IMR-90 (cell line): ENCODE measurements around the gene AWAT2. TPM values are rescaled to one million over a fixed set of nuclear protein-coding genes. Genes with fewer than 3 reads are reported as not detected.

Experiments used
- ATAC-seq: fragments of 200-7000 bp; cut with Tn5 transposase; 2 replicates; pipeline ENCODE4 v1.9.1; 2020; ENCODE audit warnings: low read depth, mild to moderate bottlenecking, moderate library complexity
- BruUV-seq: library from RNA; stranded (reverse); fragments of 400-500 nt; replicated peaks from 2 replicates; lab custom pipeline; 2021; lab: Mats Ljungman, UMichigan
- CTCF ChIA-PET: fragments of 300-600 bp; formaldehyde crosslinking; extraction: SDS; loops from one replicate; lab custom pipeline; 2021; ENCODE audit warnings: antibody characterized with exemption; lab: Yijun Ruan, JAX
- POLR2A ChIA-PET: fragments of 300-600 bp; sonication (Branson Sonifier 250); formaldehyde crosslinking; loops from one replicate; lab custom pipeline; 2022; ENCODE audit warnings: antibody characterized with exemption; ENCODE audit not compliant: unreplicated experiment; lab: Charles Lee
- DNase-seq: peaks from one replicate; pipeline ENCODE4 v3.0.0; 2013
- H2AFZ ChIP-seq: replicated peaks from 2 replicates; pipeline ENCODE3; 2013; ENCODE audit warnings: low read length, mild to moderate bottlenecking; ENCODE audit not compliant: poor library complexity
- H2AK5ac ChIP-seq: 2 replicates; pipeline ENCODE4 v1.6.1; 2013; ENCODE audit warnings: low read depth, low read length, inconsistent platforms
- H2AK9ac ChIP-seq: replicated peaks from 2 replicates; pipeline ENCODE3; 2013; ENCODE audit warnings: mild to moderate bottlenecking, low read depth, low read length, moderate library complexity; ENCODE audit not compliant: poor library complexity
- H2BK120ac ChIP-seq: 2 replicates; pipeline ENCODE4 v1.6.1; 2013; ENCODE audit warnings: low read depth, low read length, inconsistent platforms
- H2BK15ac ChIP-seq: 3 replicates; pipeline ENCODE4 v1.6.1; 2013; ENCODE audit warnings: low read depth, low read length, inconsistent platforms
- H2BK20ac ChIP-seq: 2 replicates; pipeline ENCODE4 v1.6.1; 2013; ENCODE audit warnings: low read depth, mild to moderate bottlenecking, inconsistent platforms, low read length, moderate library complexity
- H2BK5ac ChIP-seq: 2 replicates; pipeline ENCODE4 v1.6.1; 2013; ENCODE audit warnings: mild to moderate bottlenecking, low read depth, low read length, inconsistent platforms; ENCODE audit not compliant: poor library complexity, severe bottlenecking
- H3K14ac ChIP-seq: replicated peaks from 2 replicates; pipeline ENCODE4 v1.6.1; 2013; ENCODE audit warnings: low read depth, low read length, inconsistent platforms
- H3K18ac ChIP-seq: 2 replicates; pipeline ENCODE4 v1.6.1; 2013; ENCODE audit warnings: low read depth, low read length, control low read depth
- H3K23ac ChIP-seq: 2 replicates; pipeline ENCODE4 v1.6.1; 2013; ENCODE audit warnings: low read depth, low read length, inconsistent platforms
- H3K27ac ChIP-seq: 2 replicates; pipeline ENCODE4 v1.5.1; 2013; ENCODE audit warnings: mild to moderate bottlenecking, control low read depth, low read length; ENCODE audit not compliant: insufficient read depth
- H3K27me3 ChIP-seq: 2 replicates; pipeline ENCODE4 v1.6.1; 2013; ENCODE audit warnings: low read length; ENCODE audit not compliant: control insufficient read depth, insufficient read depth
- H3K36me3 ChIP-seq: 2 replicates; pipeline ENCODE4 v1.6.1; 2013; ENCODE audit warnings: low read length, mixed read lengths; ENCODE audit not compliant: control insufficient read depth, insufficient read depth
- H3K4ac ChIP-seq: 2 replicates; pipeline ENCODE4 v1.6.1; 2013; ENCODE audit warnings: low read depth, low read length, inconsistent platforms
- H3K4me1 ChIP-seq: 2 replicates; pipeline ENCODE4 v1.6.1; 2013; ENCODE audit warnings: low read length, mixed read lengths; ENCODE audit not compliant: control insufficient read depth, insufficient read depth
- H3K4me2 ChIP-seq: 2 replicates; pipeline ENCODE4 v1.6.1; 2013; ENCODE audit warnings: low read depth, mild to moderate bottlenecking, control low read depth, low read length, moderate library complexity
- H3K4me3 ChIP-seq: 2 replicates; pipeline ENCODE4 v1.5.1; 2013; ENCODE audit warnings: low read depth, mild to moderate bottlenecking, control low read depth, low read length, moderate library complexity; ENCODE audit not compliant: insufficient read depth
- H3K56ac ChIP-seq: 2 replicates; pipeline ENCODE4 v1.6.1; 2013; ENCODE audit warnings: low read length, inconsistent platforms; ENCODE audit not compliant: insufficient read depth; ENCODE audit errors: extremely low read depth
- H3K79me1 ChIP-seq, 2 experiments: 2 replicates each; pipeline ENCODE4 v1.6.1; 2013; ENCODE audit warnings: low read length in 2 of 2, inconsistent platforms in 1 of 2, low read depth in 1 of 2
- H3K9ac ChIP-seq: 2 replicates; pipeline ENCODE4 v1.6.1; 2013; ENCODE audit warnings: low read depth, low read length, control low read depth
- H3K9me1 ChIP-seq: 2 replicates; pipeline ENCODE4 v1.6.1; 2013; ENCODE audit warnings: low read length, inconsistent platforms; ENCODE audit not compliant: insufficient read depth
- H3K9me3 ChIP-seq: 2 replicates; pipeline ENCODE4 v1.6.1; 2013; ENCODE audit warnings: low read length; ENCODE audit not compliant: control insufficient read depth, insufficient read depth
- H4K20me1 ChIP-seq: 2 replicates; pipeline ENCODE4 v1.6.1; 2013; ENCODE audit warnings: low read length, inconsistent platforms; ENCODE audit not compliant: insufficient read depth
- H4K5ac ChIP-seq: 2 replicates; pipeline ENCODE4 v1.6.1; 2013; ENCODE audit warnings: mild to moderate bottlenecking, low read depth, low read length, control low read depth
- H4K8ac ChIP-seq, 2 experiments: 2 replicates each; pipeline ENCODE4 v1.6.1; 2013; ENCODE audit warnings: low read depth in 2 of 2, low read length in 2 of 2, control low read depth in 1 of 2, inconsistent platforms in 1 of 2
- H4K91ac ChIP-seq: 2 replicates; pipeline ENCODE4 v1.6.1; 2013; ENCODE audit warnings: low read depth, low read length, inconsistent platforms; ENCODE audit not compliant: insufficient read depth
- BHLHE40 ChIP-seq: fragments of 150-350 bp; IDR thresholded peaks from 2 replicates; pipeline ENCODE4 v1.6.1; 2016; ENCODE audit warnings: mild to moderate bottlenecking, low read depth, low read length
- CEBPB ChIP-seq: IDR thresholded peaks from 2 replicates; pipeline ENCODE4 v1.6.1; 2012; ENCODE audit warnings: low read depth, low read length, improper control_type of control experiment
- CHD1 ChIP-seq: IDR thresholded peaks from 2 replicates; pipeline ENCODE4 v1.6.1; 2012; ENCODE audit warnings: low read depth, low read length, improper control_type of control experiment
- ELK1 ChIP-seq: fragments of 150-350 bp; IDR thresholded peaks from 2 replicates; pipeline ENCODE4 v1.6.1; 2016; ENCODE audit warnings: low read depth, mild to moderate bottlenecking, low read length, moderate library complexity, borderline replicate concordance
- FOS ChIP-seq: fragments of 150-350 bp; IDR thresholded peaks from 2 replicates; pipeline ENCODE4 v1.6.1; 2016; ENCODE audit warnings: low read depth, low read length
- MAFK ChIP-seq: IDR thresholded peaks from 2 replicates; pipeline ENCODE4 v1.6.1; 2012; ENCODE audit warnings: low read depth, low read length, improper control_type of control experiment
- MAZ ChIP-seq: IDR thresholded peaks from 2 replicates; pipeline ENCODE4 v1.6.1; 2012; ENCODE audit warnings: low read depth, mild to moderate bottlenecking, low read length, improper control_type of control experiment, moderate library complexity, borderline replicate concordance
- MXI1 ChIP-seq: IDR thresholded peaks from 2 replicates; pipeline ENCODE4 v1.6.1; 2012; ENCODE audit warnings: low read depth, mild to moderate bottlenecking, low read length, moderate library complexity, borderline replicate concordance
- NFE2L2 ChIP-seq: fragments of 150-350 bp; IDR thresholded peaks from 2 replicates; pipeline ENCODE4 v1.6.1; 2016; ENCODE audit warnings: low read depth, mild to moderate bottlenecking, low read length
- POLR2A ChIP-seq: IDR thresholded peaks from 2 replicates; pipeline ENCODE4 v1.6.1; 2012; ENCODE audit warnings: mild to moderate bottlenecking, low read depth, low read length
- RAD21 ChIP-seq: IDR thresholded peaks from 2 replicates; pipeline ENCODE4 v1.6.1; 2012; ENCODE audit warnings: low read length, improper control_type of control experiment
- RCOR1 ChIP-seq: IDR thresholded peaks from 2 replicates; pipeline ENCODE4 v1.6.1; 2012; ENCODE audit warnings: mild to moderate bottlenecking, low read length, improper control_type of control experiment; ENCODE audit not compliant: insufficient replicate concordance
- SMC3 ChIP-seq: fragments of 150-350 bp; IDR thresholded peaks from 2 replicates; pipeline ENCODE4 v1.6.1; 2016; ENCODE audit warnings: low read depth, mild to moderate bottlenecking, antibody characterized with exemption, low read length, moderate library complexity
- USF2 ChIP-seq: fragments of 150-350 bp; IDR thresholded peaks from 2 replicates; pipeline ENCODE4 v1.6.1; 2017; ENCODE audit warnings: mild to moderate bottlenecking, antibody characterized with exemption, low read length, low read depth
- WGBS, 2 experiments: methylation state at CpG; one replicate each; pipeline versions ENCODE4 v1.1.5 to v1.1.7; 2013; ENCODE audit warnings: missing lambda C conversion rate in 2 of 2; ENCODE audit not compliant: insufficient read length in 1 of 2; ENCODE audit errors: extremely low coverage in 2 of 2; 5-methylcytosine and 5-hydroxymethylcytosine counted together
- dilution Hi-C: fragments of 300-500 bp; cut with HindIII; formaldehyde crosslinking; loops from one replicate; pipeline ENCODE4 v1.14.3; 2018; ENCODE audit warnings: low sequenced_read_pairs; ENCODE audit not compliant: unreplicated experiment
- in situ Hi-C: fragments of 300-500 bp; cut with MboI; formaldehyde crosslinking; loops from 3 replicates; pipeline ENCODE4 v1.14.3; 2019; ENCODE audit warnings: low sequenced_read_pairs, inconsistent platforms, mixed read lengths
- intact Hi-C: fragments of 100-400 bp; cut with micrococcal nuclease; formaldehyde crosslinking; loops from 2 replicates; pipeline ENCODE4 v1.10.0; 2022
- polyA plus RNA-seq, 3 experiments: library from polyadenylated mRNA; depleted of rRNA; stranded (reverse); fragments of >200 nt; gene quantifications; 2 replicates each; pipeline ENCODE4 v1.2.3, GENCODE V29; 2012; ENCODE audit warnings: low replicate concordance in 1 of 3
- total RNA-seq: library from RNA; depleted of rRNA; stranded (reverse); fragments of >200 nt; gene quantifications from 2 replicates; pipeline ENCODE4 v1.2.3, GENCODE V29; 2012
- TF ChIP-seq, protein P1 (sequence below): conservative IDR thresholded peaks from 2 replicates; pipeline ENCODE4 v1.5.1; 2012; ENCODE audit warnings: mild to moderate bottlenecking, low read depth, low read length, improper control_type of control experiment

AWAT2 gene
- total and polyA plus RNA-seq, 2 of the 4 experiments (the other 2 are of a cell fraction), result under 0.01 TPM; not detected in 1

DNA sequence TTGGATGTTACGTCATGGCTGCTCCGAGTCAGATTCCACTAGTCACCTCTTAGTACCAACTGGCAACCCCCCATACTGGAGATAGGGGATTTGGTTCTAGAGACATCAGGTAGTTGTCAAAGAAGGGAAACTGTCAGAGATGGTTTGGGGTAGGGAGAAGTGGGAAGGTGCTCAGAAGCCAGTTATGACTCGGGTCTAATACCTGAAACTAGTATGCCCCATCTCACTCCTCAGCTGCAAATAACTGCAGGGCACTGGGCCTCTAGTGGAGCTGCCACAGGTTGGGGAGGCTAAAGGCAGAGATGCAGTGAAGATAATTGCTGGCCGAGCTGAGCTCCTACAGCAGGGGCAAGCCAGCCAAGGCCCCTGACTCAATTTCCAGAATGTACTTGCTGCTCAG, 42.5 kb upstream of the AWAT2 start:
- H2BK5ac ChIP-seq, result no peak overlapping the region
- no peak overlapping the region for H2BK15ac ChIP-seq
- no peak overlapping the region for H2AFZ ChIP-seq
- intact Hi-C loops (no loop called here), dilution Hi-C loops (no loop called here), in situ Hi-C loops (loop anchor here (10.0 kb wide), 1 partner anchor 547 kb away; no protein-coding TSS in a partner anchor)
- no CpG with 5 or more reads among the region's 4 CpGs for WGBS, 2 experiments
- ChIA-PET CTCF (no interaction called here), POLR2A (no interaction called here)
- no peak overlapping the region for H3K18ac ChIP-seq
- no peak overlapping the region for H2AK5ac ChIP-seq
- no peaks in the 10 kb centered on the region for H3K79me1 ChIP-seq
- no peak overlapping the region for H3K4me3 ChIP-seq
- H2AK9ac ChIP-seq, result no peak overlapping the region
- TF ChIP-seq RCOR1 (no peak), USF2 (no peak), BHLHE40 (no peak), POLR2A (no peak), NFE2L2 (no peak), FOS (no peak), ELK1 (no peak), RAD21 (no peak), CHD1 (no peak), CEBPB (no peak), MAZ (no peak), SMC3 (no peak), MAFK (no peak), MXI1 (no peak)
- TF ChIP-seq, protein P1, sequence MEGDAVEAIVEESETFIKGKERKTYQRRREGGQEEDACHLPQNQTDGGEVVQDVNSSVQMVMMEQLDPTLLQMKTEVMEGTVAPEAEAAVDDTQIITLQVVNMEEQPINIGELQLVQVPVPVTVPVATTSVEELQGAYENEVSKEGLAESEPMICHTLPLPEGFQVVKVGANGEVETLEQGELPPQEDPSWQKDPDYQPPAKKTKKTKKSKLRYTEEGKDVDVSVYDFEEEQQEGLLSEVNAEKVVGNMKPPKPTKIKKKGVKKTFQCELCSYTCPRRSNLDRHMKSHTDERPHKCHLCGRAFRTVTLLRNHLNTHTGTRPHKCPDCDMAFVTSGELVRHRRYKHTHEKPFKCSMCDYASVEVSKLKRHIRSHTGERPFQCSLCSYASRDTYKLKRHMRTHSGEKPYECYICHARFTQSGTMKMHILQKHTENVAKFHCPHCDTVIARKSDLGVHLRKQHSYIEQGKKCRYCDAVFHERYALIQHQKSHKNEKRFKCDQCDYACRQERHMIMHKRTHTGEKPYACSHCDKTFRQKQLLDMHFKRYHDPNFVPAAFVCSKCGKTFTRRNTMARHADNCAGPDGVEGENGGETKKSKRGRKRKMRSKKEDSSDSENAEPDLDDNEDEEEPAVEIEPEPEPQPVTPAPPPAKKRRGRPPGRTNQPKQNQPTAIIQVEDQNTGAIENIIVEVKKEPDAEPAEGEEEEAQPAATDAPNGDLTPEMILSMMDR, result no peak
- H4K5ac ChIP-seq, result no peak overlapping the region
- no peaks in the 10 kb centered on the region; the same call in 1 of the 2 replicates for H3K27me3 ChIP-seq
- no peak overlapping the region for H3K56ac ChIP-seq
- no peak overlapping the region for H2BK120ac ChIP-seq
- no peak overlapping the region for H4K91ac ChIP-seq
- no peak overlapping the region for H3K27ac ChIP-seq
- H3K4me1 ChIP-seq, result peaks cover 7% of the 10 kb centered on the region
- H3K9me1 ChIP-seq, result no peaks in the 10 kb centered on the region
- ATAC-seq (no peak), DNase-seq (no peak)
- H3K4me2 ChIP-seq, result no peak overlapping the region
- BruUV-seq, result no TSS peak
- no peak overlapping the region for H3K4ac ChIP-seq
- no peak overlapping the region for H4K8ac ChIP-seq
- H3K9me3 ChIP-seq, result no peaks in the 10 kb centered on the region
- no peaks in the 10 kb centered on the region for H4K20me1 ChIP-seq
- H3K14ac ChIP-seq, result no peak overlapping the region
- no peaks in the 10 kb centered on the region for H3K36me3 ChIP-seq
- no peak overlapping the region for H3K23ac ChIP-seq
- no peak overlapping the region for H2BK20ac ChIP-seq
- no peak overlapping the region for H3K9ac ChIP-seq
